Fibroblast of skin of right quadriceps (primary cell): ENCODE results near the gene LRPPRC.
A peak's percentile ranks its signal among the peaks of the same experiment; 100 is the strongest.
"Not testable (repeated sequence)": the region's sequence is repeated elsewhere in the genome, so short reads cannot be mapped to it uniquely, and the experiment has no call there.

Source experiments
- DNase-seq: peaks from one replicate; pipeline ENCODE4 v3.0.0-alpha.2; 2013

The LRPPRC gene

GRCh38 chr2:43977677-43978375, 18.0 kb downstream of the LRPPRC start:
- no peak for DNase-seq

GRCh38 chr2:43960921-43961320, 34.9 kb downstream of the LRPPRC start:
- DNase-seq: no peak

- no peak for DNase-seq
Measured at GRCh38 chr2:43958397-43959275, 37.2 kb downstream of the LRPPRC start.

- peak; percentile 28 for DNase-seq
Measured at GRCh38 chr2:43950383-43951008, 45.3 kb downstream of the LRPPRC start.

GRCh38 chr2:43948370-43948769, 47.4 kb downstream of the LRPPRC start:
- DNase-seq: no peak

GRCh38 chr2:43946685-43947084, 49.1 kb downstream of the LRPPRC start:
- no peak for DNase-seq

GRCh38 chr2:43945439-43945838, 50.4 kb downstream of the LRPPRC start:
- no peak for DNase-seq

GRCh38 chr2:43944915-43945314, 50.9 kb downstream of the LRPPRC start:
- no peak for DNase-seq

GRCh38 chr2:43943809-43944452, 51.9 kb downstream of the LRPPRC start:
- no peak for DNase-seq

GRCh38 chr2:43943323-43943722, 52.5 kb downstream of the LRPPRC start:
- DNase-seq: no peak

GRCh38 chr2:43942881-43943280, 52.9 kb downstream of the LRPPRC start:
- no peak for DNase-seq

- no peak for DNase-seq
Measured at GRCh38 chr2:43941966-43942365, 53.8 kb downstream of the LRPPRC start.

- no peak for DNase-seq
Measured at GRCh38 chr2:43941359-43941758, 54.4 kb downstream of the LRPPRC start.

GRCh38 chr2:43939695-43940256, 56.0 kb downstream of the LRPPRC start:
- DNase-seq: no peak

- DNase-seq: no peak
Measured at GRCh38 chr2:43937269-43937820, 58.4 kb downstream of the LRPPRC start.

GRCh38 chr2:43934567-43934966, 61.2 kb downstream of the LRPPRC start:
- no peak for DNase-seq

- DNase-seq: no peak
Measured at GRCh38 chr2:43931293-43931692, 64.5 kb downstream of the LRPPRC start.

- DNase-seq: no peak
Measured at GRCh38 chr2:43927442-43927841, 68.3 kb downstream of the LRPPRC start.

GRCh38 chr2:43925431-43925830, 70.4 kb downstream of the LRPPRC start:
- no peak for DNase-seq

- no peak for DNase-seq
Measured at GRCh38 chr2:43924463-43924862, 71.3 kb downstream of the LRPPRC start.

GRCh38 chr2:43911136-43911790, 84.5 kb downstream of the LRPPRC start:
- not testable (repeated sequence) for DNase-seq
